Measurements from ENCODE around the gene TINAGL1. TPM values are rescaled to one million over a fixed set of nuclear protein-coding genes. Genes with fewer than 3 reads are reported as not detected.

TINAGL1 gene
- total RNA-seq, 1 donor from 2014 or later = 371 TPM

DNA sequence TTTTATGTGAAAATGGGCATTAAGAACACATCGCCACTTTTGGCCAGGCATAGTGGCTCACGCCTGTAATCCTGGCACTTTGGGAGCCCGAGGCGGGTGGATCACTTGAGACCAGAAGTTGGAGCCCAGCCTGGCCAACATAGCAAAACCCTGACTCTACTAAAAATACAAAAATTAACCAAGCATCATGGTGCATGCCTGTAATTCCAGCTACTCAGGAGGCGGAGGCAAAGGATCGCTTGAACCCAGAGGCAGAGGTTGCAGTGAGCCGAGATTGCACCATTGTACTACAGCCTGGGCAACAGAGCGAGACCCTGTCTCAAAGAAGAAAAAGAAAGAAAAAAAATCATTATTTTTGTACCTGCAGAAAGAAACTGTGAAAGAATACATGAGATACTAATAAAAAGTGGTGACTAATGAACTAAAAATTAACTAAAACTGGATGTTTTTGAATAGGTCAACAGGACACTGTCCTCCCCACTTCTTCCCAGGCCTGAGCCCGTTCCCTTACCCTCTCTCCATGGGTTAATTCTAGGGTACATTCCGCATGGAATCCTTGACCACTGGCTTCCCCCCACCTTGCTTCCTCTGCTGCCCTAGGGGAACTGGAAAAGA lies 8.3 kb upstream of the TINAGL1 start:
- no peak for DNase-seq (ENCODE audit: low spot score)

DNA sequence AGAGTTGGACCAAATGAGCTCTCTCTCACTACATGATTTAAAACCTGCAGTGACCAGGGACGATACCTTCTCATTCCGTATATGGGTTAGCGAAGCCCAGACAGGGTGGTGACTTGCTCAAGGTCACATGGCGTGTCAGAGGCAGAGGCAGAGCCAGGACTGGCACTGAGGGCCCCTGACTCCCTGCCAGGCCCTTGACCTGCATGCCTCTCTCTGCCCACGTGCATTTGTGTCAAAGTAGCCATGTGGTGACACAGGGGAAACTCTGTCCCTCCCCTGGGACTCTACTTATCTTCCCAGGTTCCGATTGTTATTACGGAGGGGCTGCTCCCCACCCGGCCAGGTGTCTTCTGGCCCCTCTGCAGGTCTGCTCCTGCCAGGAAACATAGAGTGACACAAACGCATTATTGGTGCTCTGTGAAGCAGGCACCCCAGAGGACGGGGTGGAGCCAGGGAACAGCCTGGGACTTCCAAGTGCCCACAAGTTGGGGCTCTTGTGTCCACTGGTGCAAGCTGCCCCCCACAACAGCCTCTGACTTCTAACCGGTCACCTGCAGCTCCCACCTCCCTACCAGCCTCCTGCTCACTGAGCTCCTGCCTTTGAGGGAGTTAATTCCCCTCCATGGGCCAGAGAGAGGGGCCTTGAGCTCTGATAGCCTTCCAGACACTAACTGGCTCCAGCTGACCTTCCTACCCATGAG lies 7.3 kb upstream of the TINAGL1 start:
- DNase-seq (ENCODE audit: low spot score) = no peak

DNA sequence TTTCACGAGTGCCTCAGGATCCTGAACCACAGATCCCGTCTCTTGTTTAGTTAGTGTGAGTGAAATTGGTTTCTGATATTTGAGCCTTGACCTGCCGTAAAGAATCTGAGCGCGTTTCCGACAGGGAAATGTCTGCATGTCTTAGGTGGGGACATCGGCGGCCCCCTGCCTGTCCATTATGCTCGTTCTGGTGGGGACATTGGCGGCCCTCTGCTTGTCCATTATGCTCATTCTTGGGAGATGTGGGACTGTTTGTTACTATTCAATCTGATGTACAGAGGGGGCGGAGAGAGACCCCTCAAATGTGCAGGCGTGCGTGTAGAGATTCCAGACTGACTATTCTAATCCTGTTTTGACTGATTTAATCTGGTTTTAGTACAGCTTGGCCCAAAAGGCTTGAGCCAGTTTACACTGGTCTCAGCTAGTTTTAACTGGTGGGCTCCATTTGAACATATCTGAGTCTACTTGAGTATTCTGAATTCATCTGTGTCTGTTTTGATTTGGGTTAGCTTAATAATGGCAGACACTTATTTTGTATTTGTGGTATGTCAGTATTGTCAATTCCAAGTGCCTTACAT lies 6.6 kb upstream of the TINAGL1 start:
- peak; percentile 5 for DNase-seq (ENCODE audit: low spot score)

DNA sequence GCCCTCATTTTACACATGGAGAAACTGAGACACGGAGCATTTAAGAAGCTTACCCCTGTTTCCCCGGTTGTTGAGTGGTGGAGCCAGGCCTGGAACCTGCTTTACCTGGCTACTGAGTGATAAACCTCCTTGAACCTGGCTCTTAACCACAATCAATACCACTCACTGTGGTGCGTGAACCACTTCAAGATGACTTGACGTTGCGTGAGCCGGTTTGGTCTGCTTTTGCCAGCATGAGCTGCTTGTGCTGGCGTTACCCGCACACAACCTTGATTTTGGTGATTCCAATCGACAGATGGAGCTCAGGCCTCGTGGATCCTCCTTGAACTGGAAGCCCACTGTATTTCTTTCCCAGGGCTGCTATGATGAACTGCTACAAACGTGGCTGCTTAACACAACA lies 6.1 kb upstream of the TINAGL1 start:
- DNase-seq (ENCODE audit: low spot score) = no peak

DNA sequence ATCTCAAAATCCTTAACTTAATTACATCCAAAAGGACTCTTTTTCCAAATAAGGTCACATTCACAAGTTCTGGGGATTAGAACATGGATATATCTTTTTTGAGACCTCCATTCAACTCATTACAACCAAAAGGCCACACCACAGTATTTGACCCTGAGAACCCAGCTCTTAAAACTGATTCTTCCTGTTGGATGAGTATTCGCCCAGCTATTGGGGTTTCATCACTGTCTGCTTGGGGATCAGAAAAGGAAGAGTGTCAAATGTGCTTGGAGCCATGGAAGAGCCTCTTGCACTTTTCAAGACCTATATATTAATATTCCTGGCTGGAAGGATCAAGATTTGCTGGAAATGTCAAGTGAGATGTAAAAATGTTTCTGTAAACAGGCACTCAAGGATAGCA lies 5.4 kb upstream of the TINAGL1 start:
- peak; percentile 5 for DNase-seq (ENCODE audit: low spot score)

DNA sequence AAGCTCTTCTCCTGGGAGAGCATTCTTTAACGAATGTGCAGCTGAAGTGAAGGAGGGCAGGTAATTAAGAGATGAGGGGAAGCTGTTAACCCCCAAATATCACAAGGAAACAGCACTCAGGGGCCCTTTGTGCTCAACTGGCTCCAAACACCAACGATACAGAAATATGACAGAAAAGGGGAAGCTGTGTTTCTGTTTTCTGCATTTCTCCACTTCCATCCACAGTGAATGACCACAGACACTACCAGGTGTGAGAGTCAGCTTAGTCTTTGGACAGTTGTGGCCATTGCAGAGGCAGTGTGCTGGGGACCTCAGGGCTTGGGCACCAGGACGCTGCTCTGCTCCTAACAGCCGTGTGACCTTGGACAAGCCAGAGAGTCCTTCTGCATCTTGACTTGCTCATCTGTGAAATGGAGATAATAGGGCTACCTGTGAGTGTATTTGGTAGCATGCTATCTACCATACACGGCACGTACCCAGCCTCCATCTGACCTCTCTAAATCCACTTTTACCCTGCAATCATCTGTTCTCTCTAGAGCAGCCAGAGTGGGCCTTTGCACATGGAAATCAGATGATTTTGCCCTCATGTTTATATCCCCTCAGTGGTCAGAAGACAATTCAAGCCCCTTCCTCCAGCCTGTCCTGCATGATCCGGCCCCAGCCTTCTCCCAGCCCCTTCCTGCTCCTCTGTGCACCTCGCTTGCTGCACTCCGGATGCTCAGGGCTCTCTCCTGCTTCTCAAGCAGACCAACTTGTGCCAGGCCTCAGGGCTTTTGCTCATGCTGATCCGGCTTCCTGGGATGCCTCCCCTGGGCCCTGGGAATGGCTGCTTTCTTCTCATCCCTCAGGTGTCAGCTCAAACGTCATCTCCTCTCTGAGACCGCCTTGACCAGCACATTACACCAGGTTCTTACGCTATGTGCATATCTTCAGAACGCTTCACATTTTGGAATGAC lies 4.7 kb upstream of the TINAGL1 start:
- peak; percentile 1 for DNase-seq (ENCODE audit: low spot score)

DNA sequence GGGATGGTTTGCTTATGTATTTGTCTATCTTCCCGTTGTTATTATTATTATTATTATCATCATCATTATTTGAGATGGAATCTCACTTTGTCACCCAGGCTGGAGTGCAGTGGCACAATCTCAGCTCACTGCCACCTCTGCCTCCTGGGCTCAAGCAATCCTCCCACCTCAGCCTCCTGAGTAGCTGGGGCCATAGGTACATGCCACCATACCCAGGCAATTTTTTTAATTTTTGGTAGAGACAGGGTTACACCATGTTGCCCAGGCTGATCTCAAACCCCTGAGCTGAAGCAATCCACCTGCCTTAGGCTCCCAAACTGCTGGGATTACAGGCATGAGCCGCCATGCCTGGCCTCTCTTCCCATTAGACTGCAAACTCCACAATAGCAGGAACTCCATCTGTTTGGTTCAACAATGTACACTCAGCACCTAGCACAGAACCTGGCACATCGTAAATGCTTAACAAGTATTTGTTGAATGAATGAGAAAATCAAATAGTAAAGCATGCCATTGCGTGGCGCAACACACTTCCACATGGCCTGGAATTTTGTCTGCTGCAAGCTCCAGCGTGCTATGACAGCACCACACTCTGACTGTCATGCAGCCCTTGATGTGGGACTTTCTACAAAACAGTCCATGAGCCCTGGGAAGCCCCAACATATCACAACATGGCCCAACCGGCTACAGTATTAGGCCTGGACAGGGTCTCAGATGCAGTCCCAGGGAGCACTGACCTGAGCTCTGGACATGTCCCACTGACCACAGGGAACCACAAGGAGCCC lies 3.8 kb upstream of the TINAGL1 start:
- DNase-seq (ENCODE audit: low spot score) = peak; percentile 51

DNA sequence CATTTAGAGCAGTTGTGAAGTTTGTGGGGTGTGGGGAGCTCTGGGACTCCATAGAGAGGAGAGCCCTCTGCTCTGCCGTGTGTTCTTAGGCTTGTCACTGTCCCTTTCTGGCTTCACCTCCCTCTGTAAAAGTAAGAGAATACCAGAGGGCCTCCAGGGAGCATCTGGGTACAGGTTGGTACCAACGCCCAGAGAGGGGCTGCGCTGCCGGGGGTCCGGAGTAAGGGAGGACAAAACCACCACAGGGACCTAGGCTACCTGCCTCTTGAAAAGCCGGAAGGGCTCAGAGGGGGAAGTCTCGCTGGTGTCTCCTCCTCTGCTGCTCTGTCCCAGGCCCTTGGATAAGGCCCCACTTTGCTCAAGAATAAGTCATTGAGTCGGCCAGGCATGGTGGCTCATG lies 3.1 kb upstream of the TINAGL1 start:
- DNase-seq (ENCODE audit: low spot score) = peak; percentile 0

DNA sequence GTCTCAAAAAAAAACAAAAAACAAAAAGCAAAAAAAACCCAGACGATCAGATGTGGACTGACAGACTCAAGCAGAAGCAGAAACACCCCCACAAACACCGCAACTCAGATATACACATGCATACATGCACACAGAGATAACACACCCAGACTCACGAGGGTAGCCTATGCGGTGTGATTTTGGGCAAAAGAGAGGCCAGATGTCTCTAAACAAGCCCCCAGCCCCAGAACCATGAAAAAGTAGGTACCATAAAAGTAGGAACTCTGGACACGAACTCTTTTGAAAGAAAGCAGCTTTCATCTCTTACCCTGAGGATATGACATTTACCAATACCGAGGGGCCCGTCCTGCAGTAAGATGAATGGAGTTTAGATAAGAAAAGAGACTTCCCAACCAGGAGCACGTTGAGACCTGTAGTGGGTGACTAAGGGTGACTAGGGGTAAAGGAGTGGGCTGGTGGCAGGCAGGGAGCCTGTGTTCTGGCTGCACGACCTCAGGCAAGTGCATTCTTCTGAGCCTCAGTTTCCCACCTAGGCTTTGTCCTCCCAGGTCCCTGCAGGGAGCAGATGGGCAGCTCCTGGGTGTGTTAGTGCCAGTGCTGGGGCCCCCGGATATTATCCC lies 1.5 kb upstream of the TINAGL1 start:
- DNase-seq (ENCODE audit: low spot score) = peak; percentile 61

DNA sequence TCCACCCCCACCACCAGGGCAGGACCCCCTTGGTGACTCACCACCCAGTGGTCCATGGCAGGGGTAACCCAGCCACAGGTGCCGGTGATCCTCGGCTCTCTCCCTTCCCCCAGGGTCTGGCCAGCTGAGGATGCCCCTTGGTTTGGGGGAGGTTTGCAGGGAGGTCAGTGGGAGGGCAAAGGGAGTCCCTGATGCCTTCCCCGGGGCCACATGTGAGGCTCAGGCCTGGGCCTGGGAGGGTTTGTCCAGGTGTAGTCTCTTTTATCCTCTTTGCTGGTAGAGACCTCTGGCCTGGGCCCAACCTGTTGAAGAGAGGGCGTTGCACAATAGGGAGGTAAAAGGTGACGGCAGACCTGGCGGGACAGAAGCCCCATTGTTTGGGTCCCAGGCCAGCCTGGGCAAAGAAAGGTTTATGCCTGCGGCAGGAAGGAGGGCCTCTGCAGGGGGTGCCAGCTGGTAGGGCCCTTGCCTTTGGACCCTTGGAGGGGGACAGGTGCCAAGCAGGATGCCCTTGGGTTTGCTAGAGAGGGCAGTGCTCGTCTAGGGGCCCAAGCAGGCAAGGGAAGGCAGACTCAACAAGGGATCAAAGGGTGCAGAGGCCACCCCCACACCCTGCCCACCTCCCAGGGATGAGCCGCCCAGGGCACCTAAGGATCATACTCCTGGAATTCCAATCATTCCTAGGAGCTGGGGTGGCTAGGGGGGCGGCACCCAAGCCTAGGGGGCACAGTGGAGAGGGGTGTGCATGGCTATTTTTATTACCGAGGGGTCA lies 760 bp upstream of the TINAGL1 start:
- no peak for DNase-seq (ENCODE audit: low spot score)

DNA sequence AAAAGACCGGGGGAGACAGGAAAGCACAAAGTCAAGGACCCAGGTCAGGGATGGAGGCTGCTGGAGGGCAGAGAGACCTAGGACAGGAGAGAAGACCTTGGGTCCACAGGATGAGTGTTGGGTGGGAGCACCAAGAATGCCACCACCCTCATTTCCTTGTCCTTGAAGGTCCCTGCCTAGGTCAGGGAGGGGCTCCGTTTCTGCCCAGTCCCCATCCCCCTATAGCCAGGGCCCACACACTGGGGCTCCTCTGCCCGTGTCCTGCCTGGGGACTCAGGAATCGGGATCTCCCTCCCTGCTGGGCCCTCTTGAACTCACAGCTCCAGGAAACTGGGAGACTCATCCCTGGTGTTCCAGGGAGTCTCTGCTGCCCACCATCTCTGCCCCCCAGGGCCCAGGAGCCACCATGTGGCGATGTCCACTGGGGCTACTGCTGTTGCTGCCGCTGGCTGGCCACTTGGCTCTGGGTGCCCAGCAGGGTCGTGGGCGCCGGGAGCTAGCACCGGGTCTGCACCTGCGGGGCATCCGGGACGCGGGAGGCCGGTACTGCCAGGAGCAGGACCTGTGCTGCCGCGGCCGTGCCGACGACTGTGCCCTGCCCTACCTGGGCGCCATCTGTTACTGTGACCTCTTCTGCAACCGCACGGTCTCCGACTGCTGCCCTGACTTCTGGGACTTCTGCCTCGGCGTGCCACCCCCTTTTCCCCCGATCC lies 584 bp downstream of the TINAGL1 start:
- DNase-seq (ENCODE audit: low spot score) = no peak

DNA sequence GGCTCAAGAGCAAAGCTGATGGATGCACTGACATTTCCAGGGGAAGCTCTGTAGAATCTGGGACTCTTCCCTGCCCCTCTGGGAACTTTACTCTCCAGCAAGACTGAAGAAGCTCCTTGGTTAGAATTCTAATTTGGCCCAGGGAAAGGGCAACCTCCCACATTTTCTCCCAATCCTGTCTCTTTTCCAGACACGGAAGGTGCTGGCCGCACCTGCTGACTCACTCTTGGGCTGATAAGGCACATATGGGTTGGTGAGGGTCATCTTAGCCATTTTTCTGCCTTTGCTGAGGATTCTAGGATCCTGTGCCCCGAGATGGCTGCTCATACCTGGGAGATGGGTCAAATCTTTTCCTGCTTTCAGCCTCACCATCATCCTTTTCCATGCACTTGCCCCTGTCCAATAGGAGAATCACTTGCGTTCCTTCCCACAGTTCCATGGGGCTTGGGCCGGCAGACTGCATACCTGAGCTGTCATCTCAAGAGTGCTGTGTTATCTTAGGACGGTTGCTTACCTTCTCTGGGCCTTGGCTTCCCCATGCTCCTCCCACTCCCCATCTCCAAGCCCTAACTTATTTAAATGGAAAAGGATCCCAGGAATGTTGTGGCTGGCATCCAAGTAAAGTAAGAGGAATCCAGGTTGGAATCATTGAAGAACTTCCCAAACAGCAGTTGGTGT lies 1.3 kb downstream of the TINAGL1 start:
- peak; percentile 48 for DNase-seq (ENCODE audit: low spot score)

DNA sequence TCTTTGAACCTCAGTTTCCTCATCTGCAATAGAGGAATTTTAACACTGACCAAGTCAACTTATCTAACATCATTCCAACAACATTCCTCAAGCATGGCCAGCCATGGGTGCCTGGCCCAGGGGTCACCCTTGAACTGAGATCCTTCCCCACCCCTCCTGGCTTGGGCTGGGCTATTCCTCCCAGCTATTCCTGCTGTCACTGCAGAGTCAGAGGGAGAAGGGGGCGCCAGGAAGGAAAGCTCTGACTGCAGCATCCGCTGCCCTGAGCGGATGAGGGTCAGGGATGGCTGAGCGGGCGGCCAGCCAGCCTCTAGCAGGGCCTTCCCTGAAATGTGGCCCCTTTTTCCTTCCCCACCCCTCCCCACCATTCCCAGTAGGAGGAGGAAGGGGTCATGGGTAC lies 3.1 kb downstream of the TINAGL1 start:
- peak; percentile 81 for DNase-seq (ENCODE audit: low spot score)

DNA sequence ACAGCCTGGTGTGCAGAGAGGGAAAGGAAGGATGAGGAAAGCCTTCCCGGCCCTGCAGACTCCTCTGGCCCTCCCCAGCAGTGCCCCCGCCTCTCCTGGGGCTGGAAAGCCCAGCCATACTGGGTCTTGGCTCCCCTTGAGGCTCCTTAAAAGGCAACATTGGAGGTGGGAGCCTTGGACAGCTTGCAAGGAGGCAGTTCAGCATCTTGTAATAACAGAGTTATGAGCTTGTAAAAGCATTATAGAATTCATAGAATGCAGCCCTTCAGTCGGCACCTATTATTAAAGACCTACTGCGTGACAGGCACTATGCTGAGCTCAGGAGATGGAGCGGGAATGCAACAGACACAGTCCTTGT lies 4.2 kb downstream of the TINAGL1 start:
- DNase-seq (ENCODE audit: low spot score) = peak; percentile 96

DNA sequence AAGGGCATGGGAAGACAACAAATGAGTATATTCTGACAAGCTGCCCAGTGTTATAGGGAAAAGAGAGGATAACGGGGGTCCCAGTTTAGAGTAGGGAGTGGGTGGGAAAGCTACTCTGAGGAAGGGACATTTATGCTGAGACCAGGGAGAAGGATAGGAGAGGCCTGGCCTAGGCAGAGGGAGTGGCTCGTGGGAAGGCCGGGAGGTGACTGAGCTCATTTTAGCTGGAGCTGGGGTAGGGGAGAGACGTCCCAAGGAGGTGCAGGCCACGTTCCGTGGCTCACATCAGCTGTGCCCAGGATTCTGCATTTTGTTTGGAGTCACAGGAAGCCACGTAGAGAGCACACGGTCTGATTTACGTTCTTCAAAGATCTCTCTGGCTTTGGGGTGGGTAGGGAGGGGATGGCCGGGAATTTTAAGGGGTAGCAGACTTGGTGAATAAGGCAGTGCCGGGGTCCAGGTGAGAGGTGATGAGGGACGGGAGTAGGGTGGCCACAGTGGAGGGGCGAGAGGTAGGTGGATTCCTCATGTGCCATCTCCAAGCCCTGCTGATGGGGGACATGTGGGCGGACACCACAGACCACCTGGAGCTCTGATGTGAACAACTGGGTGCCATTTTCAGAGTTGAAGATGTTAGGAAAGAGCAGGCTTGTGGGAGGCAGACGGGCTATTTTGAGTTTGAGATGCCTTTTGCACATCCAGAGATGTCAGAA lies 4.7 kb downstream of the TINAGL1 start:
- DNase-seq (ENCODE audit: low spot score) = no peak

DNA sequence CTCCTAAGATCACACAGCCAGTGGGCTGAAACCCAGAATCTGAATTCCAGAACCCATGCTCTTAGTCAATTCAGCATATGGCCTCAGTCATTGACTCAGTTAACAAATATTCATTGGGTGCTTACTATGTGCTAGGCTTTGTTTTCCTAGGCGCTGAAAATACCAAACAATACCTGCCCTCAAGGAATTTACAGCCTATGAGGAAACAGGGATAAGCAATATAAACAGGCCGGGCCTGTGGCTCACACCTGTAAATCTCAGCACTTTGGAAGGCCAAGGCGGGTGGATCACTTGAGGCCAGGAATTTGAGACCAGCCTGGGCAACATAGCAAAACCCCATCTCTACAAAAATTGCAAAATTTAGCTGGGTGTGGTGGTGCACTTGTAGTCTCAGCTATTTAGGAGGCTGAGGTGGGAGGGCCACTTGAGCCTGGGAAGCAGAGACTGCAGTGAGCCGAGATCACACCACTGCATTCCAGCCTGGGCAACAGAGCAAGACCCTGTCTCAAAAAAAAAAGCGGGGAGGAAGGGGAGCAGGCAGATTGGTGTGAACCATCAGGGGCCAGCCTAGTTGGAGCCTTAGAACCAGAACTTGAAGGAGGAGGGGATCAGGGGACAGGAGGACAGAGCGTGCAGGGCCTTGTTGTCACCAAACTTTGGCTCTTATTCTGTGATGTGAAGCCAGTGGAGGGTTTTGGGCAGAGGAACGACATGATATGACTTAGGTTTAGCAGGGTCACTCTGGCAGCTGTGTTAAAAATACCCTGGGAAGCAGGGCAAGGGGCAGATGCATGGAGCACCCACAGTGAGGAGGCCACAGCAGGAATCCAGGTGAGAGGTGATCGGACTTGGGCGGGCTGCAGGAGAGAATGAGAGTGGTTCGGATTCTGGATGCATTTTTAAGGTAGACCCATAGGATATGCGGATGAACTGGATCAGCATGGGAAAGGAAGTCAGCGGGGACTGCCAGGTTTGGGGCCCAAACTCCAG lies 5.8 kb downstream of the TINAGL1 start:
- peak; percentile 0 for DNase-seq (ENCODE audit: low spot score)

All from umbilical cord (tissue), 2 donors.